Stimulated activated CD8-positive, alpha-beta memory T cell treated with anti-CD3 and anti-CD28 coated beads, Interleukin-12 subunit alpha, Interleukin-12 subunit beta, amount 100 ng/mL, for 24 hours (primary cell): ENCODE measurements around the gene KLHL40.
"Not testable (repeated sequence)": the region's sequence is repeated elsewhere in the genome, so short reads cannot be mapped to it uniquely, and the experiment has no call there.

Experiments
- DNase-seq: peaks from one replicate; pipeline ENCODE4 v3.0.0-alpha.2; 2020; ENCODE audit errors: extremely low read depth

KLHL40 gene

DNA sequence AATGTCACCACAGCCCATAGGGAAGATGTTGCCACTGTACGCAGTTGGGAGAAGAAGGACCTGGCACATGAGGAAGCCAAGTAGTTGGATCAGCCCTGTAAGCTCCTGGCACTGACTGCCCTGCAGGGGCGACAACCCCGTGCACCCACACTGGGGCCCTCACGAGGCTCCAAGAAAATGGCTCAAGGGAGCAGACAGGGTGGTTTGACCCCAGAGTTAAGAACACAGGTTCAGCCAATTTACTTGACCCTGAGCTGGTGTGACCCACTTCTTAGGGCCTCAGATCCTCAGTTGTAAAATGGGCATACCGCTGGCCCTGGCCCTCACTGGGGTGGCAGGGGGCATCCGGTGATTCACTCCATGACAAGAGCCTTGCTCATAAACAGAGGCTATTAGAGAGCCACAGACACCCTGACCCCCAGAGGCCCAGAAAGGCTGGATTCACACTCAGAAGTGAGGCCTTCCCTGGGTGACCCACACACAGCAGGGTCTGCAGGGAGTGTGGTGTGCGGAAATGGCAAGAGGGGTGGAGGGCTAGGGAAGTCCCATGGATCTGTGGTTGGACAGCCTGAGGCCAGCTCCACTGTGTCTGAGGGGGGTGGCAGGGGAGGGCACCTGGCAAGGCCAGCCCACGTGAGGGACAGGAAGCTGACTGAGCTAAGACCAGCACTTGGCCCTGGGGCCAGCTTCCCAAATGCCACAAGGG is 19.0 kb downstream of the KLHL40 start:
- DNase-seq: no peak

DNA sequence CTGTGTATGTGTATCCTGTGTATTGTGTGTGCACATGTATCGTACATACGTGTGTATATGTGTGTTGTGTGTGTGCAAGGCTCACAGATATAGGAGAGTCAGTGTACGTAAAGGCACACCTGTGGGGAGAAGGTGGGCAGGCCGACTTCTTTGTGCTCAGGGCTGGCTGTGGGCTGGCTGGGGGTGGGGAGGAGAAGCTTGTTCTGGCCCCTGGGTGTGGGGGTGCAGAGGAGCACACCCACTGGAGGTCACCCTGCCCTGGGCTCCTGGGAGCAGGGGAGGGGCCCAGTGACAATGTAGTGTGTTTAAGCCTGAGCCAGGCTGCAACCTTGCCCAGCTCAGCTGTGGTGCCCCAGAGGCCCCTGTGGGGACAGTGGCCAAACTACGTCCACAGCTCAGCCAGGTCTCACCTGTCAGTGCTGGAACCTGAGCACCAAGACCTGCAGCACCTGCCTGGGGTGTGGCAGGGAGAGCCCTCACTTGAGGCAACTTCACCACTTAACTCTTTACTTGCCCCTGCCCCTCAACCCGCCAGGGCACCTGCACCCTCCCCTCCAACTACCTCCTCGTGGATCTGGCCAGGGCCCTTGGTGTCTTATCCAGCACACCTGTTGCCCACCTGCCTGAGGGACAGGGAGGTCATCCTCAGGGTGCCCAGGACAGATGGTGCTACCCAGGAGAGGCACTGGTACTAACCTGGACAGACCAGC is 19.9 kb downstream of the KLHL40 start:
- DNase-seq: no peak

DNA sequence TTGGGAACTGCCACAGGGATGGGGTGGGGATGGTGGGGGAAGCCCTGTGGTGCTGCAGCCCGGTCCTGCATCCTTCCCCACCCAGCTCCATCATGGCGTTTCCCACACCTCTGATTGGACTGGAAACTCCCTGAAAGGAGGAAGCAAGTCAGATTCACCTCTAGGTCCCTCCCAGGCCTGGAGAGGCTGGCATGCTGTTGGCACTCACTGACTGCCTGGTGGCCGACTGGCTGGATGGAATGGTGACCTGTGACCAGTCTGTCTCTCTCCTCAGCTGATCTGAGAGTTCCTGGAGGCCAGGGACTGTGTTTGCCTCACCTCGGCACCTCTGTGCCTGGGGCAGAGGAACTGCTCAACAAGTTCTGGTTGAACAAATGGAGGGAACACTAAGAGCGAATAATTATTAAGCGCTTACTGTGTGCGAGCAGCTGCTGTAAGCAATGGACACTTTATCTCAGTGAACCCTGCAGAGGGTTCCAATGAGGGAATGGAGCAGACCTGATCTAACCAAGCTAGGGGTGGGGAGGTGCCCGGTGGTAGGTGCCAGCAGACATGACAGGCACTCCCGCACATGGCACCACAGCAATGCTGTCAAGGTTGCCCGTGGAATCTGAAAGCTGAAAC is 20.7 kb downstream of the KLHL40 start:
- DNase-seq: no peak

DNA sequence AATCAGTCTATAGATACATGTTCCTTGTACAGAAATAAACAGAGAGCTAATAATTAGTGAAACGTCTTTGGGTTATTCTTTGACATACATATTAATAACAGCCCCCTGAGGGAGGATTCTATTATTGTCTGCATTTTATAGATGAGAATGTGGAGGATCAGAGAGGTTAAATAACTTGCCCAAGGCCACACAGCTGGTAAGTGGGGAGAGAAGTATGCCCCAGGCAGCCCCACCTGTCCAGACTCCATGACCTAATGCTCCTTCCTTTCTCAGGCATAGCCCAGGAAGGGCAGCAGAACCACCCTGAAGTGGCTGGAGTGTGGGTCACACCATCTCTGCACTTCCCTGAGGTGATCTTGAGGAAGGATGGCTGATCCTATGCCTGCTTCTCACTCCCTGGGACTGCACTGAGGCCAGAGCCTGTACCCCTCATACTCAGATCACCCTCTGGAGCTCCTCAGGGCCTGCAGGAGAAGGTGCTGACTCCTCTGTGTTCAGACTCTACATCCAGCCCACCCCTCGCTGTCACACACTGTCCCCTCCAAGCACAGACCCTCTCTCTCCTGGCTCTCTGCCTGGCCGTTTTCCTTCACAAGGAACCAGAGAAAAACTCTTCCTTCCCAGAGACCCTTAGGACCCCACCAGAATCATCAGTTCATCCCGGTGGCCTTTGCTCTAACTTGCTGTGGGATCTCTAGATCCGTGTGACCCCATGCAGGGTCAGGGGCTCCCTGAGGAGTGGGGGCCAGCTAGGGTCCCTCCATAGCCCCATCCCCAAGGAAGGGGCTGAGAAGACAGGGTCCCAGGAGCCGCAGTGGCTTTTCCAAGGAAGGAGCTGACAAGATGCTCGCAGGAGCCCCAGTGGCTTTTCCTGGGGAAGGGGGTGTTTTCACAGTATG is 21.6 kb downstream of the KLHL40 start:
- DNase-seq: no peak

DNA sequence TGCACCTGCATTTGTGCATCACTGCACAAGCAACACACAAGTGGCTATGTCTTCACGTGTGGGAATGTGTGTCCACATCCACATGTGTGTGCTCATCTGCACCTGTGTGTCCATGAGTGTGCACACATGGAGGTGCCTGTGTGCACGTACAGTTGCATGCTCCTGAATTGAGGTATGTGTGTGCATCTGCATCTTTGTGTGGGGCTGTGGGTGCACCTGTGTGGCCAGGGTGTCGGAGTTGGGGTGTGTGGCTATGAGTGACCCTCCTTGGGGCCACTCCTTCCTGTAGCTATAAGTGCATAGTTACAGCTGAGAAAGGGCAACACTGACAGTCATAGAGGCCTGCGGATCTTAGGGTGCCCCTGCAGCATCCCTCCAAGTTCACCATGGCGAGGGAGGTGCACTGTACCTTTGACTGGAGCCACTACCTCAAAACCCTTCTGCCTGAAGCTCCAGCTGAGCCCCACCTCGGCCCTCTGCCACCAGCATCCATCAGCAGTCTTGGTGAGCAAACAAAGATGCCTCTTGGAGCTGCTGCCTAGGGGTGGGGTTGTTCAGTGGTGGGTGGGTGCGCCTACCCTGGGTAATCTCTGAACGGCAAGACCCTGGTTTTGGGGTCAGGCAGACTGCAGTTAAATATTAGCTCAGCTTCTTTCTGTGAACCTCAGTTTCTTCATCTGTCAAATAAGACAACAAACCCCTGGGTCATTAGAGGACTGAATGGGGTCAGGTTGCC is 22.5 kb downstream of the KLHL40 start:
- DNase-seq: no peak

DNA sequence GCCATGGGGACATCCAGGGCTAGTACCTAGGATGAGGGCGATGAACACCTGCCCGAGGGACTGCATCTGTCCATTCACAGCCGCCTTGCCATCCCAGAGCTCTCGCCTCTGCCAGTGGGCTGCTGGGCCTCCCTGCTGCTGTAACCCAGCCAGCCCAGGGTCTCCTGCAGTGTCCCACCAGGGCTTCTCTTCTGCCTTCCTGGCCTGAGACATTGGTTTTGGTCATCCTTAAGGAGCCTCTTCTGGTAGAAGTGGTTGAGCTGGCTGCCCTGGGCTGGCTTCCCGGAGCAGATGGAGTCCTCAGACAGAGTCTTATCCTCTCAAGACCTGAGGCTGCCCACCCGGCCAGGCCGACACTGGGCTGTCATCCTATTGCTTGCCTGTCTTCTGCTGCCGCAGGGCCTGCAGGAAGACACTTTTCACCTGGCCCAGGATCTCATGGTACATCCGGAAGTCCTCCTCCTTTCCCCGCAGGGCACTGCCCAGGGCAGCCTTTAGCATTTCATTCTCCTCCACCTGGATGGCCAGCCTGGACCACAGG is 23.3 kb downstream of the KLHL40 start:
- DNase-seq: no peak

DNA sequence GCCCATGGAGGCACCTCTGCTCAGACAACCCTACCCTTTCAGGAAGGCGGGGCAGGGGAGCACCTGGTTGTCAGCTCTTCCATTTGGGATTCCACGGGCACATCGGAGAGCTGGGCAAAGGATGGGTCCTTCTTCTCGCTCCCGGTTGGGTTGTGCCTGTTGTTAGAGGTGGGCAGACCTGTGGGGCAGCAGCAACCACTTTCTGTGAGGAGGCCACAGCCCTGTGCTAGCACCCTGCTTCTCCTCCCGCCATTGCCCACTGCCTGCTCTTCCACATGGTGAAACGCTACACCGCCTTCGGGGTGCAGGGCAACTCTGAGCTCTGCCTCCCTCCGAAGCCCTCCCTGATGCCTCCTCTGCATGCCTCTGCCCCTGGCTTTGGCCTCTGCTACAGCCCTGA is 24.3 kb downstream of the KLHL40 start:
- no peak for DNase-seq

DNA sequence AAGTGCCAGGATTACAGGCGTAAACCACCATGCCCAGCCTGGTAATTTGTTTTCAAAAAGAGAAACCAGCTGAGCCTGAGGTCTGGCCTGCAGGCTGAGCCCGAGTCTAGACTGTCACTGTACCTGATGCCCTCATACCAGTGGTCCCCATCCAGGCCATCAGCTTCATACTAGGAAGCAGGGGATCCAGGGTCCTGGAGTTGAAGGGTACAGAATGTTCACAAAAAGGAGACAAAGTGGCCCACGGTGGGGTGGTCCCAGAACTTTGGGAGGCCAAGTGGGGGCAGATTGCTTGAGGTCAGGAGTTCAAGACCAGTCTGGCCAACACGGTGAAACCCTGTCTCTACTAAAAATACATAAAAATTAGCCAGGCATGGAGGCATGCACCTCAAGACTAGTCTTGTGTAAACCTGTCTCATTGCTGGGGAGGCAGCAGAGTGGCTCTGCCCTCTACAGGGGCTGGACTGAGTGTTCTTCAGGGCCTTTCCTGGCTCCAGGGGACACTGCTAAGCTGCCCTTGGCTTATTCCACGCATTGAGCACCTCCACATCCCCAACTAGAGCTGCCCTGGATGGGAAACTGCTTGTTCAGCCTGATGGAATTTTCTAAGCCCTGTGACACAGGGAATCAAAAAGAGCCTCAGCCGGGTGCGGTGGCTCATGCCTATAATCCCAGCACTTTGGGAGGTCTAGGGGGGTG is 25.1 kb downstream of the KLHL40 start:
- no peak for DNase-seq

DNA sequence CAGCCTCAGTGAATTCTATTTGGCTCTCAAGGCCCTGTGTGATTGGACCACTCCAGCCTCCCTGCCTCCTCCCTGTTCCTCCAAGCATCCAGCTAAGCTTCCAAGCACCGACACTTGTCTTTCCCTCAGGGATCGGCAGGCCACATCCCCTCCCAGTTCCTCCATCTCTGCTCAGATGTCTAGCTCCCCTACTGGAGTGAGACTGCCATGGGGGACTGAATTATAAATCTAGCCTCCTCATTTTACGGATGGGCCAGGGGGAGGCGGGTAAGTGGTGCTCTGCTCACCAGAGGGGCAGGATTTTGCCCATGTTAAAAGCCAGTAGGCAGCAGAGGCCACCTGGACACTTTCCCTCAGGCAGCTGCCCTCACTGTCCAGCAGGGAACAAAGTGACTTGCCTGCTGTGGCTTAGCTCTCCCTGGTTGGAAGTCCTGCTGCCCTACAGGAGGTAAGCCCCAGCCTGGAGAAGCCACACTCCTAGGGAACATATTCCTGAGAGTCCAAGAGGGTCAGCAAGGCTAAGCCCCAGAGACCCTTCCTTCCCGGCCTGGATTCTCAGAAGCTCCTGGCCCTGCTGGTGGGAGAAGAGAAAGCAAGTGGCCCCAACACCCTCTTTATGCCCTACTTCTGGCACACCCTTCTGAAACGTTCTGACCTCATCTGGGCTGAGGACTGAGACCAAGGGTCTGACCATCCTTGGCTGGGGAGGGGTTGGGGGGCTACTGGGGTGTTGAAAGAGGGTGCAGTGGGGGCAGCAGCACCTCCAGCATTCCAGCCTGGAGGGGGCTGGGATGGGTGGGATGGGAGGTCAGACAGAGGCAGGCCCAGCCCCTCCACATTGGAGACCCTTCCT is 26.4 kb downstream of the KLHL40 start:
- no peak for DNase-seq

DNA sequence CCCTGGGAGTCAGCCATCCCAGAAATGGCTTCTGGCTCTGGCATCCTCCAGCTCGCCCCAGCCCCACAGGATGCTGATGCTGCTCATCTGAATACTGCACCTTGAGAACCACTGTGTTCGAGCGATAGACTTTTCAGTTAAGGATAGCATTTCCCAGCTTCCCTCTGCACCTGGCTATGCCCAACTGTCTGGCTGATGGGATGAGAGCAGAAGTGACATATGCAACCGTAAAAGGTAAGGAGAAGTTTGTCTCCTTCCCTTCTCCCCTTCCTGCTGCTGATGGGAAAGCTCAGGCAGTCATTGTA is 27.0 kb downstream of the KLHL40 start:
- no peak for DNase-seq

DNA sequence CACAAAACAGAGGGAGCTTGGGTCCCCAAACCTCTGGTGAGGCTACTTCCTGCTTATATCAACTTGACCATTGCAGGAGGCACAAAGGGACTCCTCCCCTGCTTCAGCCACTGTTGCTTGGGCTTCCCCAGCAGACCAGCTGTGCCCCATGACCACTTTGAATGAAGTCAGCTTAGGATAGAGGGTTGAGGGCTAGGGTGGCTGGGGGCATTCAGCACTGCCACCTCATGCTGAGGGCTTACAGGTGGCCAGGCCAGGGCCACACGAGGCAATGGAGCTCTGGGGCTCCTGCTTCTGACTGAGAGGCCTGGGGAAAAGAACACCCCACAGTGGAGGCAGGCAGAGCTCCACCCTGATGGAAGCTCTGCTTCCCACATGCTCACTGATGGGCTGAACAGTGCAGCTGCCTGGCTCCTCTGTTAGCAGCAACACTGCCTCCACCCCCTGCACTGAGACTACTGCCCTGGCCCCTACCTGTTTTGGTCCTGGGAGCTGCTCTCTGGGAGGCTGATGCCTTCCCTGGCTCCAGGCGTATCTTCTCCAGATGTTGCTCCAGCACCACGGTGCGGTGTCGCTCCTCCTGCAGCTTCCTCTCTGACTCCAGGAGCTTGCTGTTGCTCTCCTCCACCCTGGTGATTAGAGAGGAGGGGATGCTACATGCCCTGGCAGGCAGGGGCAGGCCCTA is 27.5 kb downstream of the KLHL40 start:
- DNase-seq: no peak

DNA sequence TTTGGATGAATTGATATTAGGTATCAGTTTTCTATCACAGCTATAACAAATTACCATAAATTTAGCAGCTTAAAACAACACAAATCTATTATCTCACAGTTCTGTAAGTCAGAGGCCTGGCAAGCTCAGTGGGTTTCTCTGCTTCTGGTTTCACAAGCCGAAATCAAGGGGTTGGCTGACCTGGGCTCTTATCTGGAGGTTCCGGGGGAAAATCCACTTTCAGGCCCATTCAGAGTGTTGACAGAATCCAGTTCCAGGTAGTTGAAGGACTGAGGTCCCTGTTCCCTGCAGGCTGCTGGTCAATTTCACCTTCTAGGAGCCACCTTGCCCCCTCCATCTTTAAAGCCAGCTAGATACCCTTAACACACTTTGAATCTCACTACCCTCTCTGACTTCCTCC is 28.4 kb downstream of the KLHL40 start:
- DNase-seq: no peak

DNA sequence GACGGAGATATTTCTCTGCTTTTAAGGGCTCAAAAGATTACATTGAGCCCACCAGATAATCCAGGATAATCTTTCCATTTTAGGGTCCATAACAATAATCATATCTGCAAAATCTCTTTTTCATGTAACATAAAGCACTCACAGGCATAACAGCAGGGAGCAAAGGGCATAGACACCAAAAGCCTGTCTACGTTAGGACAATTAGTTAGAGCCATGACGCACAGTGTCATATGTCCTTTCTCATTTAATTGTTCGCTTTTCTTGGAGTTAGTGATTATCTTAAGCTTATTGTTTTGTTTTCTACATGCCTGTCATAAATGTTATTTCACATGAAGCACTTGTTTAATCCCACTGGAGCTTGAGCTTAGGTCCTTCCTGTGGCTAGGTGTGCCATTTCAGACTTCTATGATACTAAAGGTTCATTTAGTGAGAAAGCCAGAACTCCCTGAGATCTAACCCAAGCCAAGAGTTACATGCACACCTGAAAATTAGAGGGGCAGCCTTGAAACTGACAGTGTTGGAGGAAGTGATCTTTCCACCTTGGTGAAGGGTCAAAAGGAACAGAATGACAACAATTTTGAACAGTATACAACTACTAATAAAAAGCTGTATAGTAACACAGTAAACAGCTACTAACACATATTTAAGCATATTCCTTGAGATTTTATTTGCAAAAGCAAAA is 29.0 kb downstream of the KLHL40 start:
- DNase-seq: no peak

DNA sequence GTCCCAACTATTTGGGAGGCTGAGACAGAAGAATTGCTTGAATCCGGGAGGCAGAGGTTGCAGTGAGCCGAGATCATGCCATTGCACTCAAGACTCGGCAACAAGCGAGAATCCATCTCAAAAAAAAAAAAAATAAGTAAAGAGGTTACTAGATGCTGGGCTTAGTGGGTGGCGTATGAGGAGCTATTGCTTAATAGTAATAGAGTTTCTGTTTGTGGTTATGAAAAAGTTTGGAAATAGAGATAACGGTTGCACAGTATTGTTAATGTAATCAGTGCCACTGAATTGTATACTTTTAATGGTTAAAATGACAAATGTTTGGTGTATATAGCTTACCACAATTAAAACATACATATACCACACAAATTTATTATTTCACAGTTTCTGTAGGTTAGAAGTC is 32.0 kb downstream of the KLHL40 start:
- DNase-seq: no peak

DNA sequence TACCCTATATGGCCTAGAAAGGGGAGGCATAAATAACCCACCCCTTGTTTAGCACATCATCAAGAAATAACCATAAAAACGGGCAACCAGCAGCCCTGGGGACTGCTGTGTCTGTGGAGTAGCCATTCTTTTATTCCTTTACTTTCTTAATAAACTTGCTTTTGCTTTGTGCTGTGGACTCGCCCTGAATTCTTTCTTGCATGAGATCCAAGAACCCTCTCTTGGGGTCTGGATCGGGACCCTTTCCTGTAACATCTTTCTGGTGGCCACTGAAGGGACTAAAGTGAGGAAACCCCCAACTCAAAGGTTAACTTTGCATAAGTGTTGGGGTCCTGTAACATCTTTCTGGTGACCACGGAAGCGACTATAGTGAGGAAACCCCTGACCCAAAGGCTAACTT is 33.0 kb downstream of the KLHL40 start:
- no peak for DNase-seq

DNA sequence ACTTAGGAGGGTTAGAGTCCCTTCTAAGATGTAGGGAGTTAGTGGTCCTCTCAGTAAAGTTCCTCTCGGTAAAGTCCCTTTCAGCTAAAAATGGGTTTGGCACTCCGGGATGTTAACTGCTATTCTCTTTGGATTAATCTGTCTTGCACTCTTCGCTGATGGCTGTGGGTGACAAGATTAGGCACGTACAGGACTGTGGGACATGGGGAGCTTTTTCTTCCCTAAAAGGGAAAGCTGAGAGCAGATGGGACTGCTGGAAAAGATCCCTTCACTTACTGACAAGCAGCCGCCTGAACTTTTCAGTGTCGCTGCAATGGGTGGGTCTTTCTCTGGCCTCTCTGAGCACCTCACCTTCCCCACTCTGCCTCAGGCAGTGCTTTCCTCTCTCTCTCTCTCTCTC is 33.7 kb downstream of the KLHL40 start:
- DNase-seq: no peak

DNA sequence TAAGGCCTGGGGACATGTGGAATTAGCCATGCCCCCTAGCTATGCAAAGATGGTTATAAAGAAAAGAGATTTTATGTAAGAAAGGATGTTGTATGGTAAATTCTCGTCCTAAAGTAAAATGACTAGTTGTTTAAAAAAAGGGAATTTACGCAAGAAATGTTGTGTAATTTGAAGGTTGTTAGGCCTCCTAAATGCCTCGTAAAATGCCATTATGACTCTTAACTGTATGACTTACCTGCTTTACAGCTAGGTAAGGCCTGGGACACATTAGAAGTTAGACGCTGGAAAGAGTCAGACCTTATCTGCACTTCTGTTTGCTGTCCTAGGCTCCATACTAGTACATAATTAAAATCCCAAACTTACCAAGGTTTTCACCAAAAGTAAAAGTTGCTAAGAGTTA is 34.8 kb downstream of the KLHL40 start:
- no peak for DNase-seq

DNA sequence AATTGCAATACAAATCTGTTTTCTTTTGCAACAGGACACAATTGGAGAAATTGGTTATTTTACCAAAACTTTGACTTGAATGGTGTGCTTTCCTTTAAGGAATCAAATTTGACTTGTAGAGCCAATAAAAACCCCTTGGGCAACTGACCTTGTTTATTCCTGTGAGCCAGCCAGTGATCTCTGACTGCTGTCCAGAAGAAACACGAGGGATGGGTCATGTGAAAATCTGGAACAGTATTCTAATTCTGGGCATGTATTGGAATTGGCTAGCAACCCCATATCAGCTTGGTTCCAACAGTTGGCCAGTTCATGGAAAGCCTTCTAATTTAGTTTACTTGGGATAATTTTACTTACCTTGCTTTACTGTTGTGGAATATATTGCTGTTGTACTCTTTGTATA is 36.4 kb downstream of the KLHL40 start:
- DNase-seq: no peak

DNA sequence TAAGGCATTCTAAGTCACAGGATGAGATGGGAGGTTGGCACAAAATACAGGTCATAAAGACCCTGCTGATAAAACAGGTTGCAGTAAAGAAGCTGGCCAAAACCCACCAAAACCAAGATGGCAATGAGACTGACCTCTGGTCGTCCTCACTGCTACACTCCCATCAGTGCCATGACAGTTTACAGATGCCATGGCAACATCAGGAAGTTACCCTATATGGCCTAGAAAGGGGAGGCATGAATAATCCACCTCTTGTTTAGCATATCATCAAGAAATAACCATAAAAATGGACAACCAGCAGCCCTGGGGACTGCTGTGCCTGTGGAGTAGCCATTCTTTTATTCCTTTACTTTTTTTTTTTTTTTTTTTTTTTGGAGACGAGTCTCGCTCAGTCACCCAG is 37.1 kb downstream of the KLHL40 start:
- DNase-seq: not testable (repeated sequence)
